ENCODE measurements around the gene ESPNL.

Gene ESPNL

DNA sequence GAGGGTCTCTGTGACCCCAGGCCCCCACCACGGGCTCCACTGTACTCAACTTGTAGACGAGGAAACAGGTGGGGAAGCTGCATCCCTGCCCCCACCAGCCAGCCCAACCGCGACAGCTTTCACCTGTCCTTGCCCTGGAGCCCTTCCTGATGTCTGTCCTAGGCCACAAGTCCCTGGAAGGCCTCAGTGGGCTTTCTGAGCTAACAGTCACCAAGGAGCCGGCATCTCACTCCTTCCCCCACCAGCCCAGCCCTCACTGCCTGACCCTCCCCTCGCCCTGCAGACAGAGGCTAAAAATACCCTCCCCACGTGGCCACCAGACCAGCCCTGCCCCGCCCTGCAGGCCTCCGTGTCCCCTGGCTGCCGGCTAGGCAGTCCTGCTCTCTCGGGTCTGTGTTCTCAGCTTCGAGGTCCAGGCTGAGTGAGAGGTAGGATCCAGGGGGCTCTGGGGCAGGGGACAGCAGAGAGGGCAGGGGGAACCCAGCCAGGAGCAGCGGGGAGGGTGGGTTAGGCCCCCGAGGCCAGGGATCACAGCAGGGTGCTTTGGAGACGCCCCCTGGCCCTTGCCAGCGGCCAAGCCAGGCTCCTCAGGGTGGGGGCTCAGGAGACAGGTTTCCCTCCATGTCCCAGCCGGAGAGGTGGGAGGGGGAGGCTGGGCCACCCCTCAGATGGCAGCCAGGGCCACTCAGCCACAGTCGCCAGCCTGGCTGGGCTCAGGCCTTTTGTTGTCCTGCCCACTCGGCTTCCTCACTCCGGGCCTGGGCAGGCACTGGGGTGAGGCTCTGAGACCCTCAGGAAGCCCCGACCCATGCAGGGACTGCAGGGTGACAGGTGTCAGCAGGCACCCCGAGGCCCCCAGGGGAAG, 38.4 kb downstream of the ESPNL start, which contains the start of gene KLHL30:
KLHL30 (plus strand) TSS at position 338 of the 865 bp plus-strand sequence. CDS start 2,087 bp downstream, outside the sequence.
- H3K9ac ChIP-seq: no peak within 1 kb of the TSS
- no peaks in the 10 kb centered on the region for H3K4me1 ChIP-seq

DNA sequence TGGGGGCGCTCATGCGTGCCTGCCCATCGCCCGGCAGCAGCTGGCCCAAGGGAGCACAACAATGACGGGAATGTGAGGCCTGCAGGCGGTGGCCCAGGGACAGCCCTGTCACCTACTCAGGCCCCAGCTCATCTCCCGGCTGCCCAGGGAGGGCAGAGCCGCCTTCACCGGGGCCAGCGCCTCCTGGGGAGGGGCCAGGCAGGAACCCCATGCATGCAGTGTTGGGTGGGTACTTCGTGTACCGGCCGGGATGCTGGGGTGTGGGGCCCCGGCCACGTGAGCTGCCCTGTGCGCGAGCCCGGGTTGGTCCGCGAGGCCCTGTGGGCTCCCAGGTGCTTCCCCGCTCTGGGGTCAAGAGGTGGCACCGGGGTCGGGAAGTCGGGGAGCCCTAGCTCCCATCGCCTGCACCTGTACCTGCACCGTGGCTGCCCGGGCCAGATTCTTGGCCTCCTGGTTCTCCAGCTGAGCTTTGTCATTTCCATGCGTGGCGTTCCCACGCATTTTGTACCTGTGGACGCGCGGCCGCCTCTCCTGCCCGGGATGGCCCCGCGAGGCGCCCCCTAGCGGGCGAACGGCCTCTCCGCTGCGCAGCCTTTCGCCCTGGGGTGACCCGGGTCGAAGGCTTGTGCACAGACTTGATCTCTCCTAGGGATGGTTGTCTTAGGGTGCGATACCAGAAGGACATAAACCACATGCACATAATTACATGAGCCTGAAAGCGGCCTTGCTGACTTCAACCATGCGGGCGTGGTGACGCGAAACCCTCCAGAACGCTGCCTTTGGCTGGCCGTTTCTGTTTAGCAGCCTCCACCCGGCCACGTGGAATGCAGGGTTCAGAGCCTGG, 39.3 kb downstream of the ESPNL start:
- Histone ChIP-seq H3K4me2 (ENCODE audit: low read length) (no peak overlapping the region), H3K27me3 (ENCODE audit: control insufficient read depth, insufficient read depth, low read length) (no peaks in the 10 kb centered on the region), H3K36me3 (ENCODE audit: control insufficient read depth, insufficient read depth, low read length) (no peaks in the 10 kb centered on the region), H3K9ac (no peak overlapping the region), H3K4me1 (no peaks in the 10 kb centered on the region), H3K9me3 (ENCODE audit: control insufficient read depth, low read length) (no peaks in the 10 kb centered on the region), H2AFZ (no peak overlapping the region), H3K79me2 (no peaks in the 10 kb centered on the region), H3K27ac (no peak overlapping the region), H3K4me3 (ENCODE audit: low read depth, low read length) (no peak overlapping the region)
- TF ChIP-seq, protein P1, sequence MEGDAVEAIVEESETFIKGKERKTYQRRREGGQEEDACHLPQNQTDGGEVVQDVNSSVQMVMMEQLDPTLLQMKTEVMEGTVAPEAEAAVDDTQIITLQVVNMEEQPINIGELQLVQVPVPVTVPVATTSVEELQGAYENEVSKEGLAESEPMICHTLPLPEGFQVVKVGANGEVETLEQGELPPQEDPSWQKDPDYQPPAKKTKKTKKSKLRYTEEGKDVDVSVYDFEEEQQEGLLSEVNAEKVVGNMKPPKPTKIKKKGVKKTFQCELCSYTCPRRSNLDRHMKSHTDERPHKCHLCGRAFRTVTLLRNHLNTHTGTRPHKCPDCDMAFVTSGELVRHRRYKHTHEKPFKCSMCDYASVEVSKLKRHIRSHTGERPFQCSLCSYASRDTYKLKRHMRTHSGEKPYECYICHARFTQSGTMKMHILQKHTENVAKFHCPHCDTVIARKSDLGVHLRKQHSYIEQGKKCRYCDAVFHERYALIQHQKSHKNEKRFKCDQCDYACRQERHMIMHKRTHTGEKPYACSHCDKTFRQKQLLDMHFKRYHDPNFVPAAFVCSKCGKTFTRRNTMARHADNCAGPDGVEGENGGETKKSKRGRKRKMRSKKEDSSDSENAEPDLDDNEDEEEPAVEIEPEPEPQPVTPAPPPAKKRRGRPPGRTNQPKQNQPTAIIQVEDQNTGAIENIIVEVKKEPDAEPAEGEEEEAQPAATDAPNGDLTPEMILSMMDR (IDR thresholded peaks at IDR 0.05): no peak

More for the DNA sequence above, 38.4 kb downstream of the ESPNL start, which contains the start of gene KLHL30:
- Histone ChIP-seq H3K79me2 (no peaks in the 10 kb centered on the region), H3K27ac (no peak within 1 kb of the TSS), H3K4me2 (ENCODE audit: low read length) (no peak within 1 kb of the TSS), H3K36me3 (ENCODE audit: control insufficient read depth, insufficient read depth, low read length) (no peaks in the 10 kb centered on the region), H2AFZ (no peak within 1 kb of the TSS), H3K9me3 (ENCODE audit: control insufficient read depth, low read length) (no peaks in the 10 kb centered on the region), H3K27me3 (ENCODE audit: control insufficient read depth, insufficient read depth, low read length) (no peaks in the 10 kb centered on the region), H3K4me3 (ENCODE audit: low read depth, low read length) (no peak within 1 kb of the TSS)
- TF ChIP-seq, protein P1 (IDR thresholded peaks at IDR 0.05): no peak

DNA sequence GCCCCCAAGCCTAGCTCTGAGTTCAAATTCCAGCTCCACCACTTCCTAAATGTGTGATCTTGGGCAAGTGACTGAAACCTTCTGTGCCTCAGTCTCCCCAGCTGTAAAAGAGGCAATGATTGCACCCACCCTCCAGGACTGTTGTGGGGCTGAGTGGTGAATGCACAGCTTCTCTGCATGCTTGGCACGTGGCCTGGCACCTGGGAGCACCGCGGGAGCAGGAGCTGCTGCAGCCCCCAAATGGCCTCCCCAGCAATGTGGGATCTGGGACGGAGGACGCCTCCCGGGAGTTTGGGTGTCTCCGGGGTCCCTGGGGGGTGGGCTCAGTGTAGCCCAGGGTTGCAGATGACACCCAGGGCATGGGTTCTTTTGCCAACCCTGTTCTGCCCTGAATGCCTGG, 39.9 kb downstream of the ESPNL start:
- Histone ChIP-seq H3K9ac (no peak overlapping the region), H3K4me3 (ENCODE audit: low read depth, low read length) (no peak overlapping the region), H3K36me3 (ENCODE audit: control insufficient read depth, insufficient read depth, low read length) (no peaks in the 10 kb centered on the region), H3K4me1 (no peaks in the 10 kb centered on the region), H3K4me2 (ENCODE audit: low read length) (no peak overlapping the region), H3K27ac (no peak overlapping the region), H3K27me3 (ENCODE audit: control insufficient read depth, insufficient read depth, low read length) (no peaks in the 10 kb centered on the region), H3K79me2 (no peaks in the 10 kb centered on the region), H2AFZ (no peak overlapping the region), H3K9me3 (ENCODE audit: control insufficient read depth, low read length) (no peaks in the 10 kb centered on the region)
- TF ChIP-seq, protein P1 (IDR thresholded peaks at IDR 0.05): no peak

DNA sequence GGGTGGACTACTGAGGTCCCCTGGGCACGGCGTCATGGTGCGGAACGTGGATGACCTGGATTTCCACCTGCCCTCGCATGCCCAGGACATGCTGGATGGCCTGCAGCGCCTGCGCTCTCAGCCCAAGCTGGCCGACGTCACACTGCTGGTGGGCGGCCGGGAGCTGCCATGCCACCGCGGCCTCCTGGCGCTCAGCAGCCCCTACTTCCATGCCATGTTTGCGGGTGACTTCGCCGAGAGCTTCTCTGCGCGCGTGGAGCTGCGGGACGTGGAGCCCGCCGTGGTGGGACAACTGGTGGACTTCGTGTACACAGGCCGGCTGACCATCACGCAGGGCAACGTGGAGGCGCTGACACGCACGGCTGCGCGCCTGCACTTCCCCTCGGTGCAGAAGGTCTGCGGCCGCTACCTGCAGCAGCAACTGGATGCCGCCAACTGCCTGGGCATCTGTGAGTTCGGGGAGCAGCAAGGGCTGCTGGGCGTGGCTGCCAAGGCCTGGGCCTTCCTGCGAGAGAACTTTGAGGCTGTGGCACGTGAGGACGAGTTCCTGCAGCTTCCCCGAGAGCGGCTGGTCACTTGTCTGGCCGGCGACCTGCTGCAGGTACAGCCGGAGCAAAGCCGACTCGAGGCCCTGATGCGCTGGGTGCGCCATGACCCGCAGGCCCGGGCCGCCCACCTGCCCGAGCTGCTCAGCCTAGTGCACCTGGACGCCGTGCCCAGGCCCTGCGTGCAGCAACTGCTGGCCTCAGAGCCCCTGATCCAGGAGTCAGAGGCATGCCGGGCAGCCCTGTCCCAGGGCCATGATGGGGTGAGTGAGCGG, 40.8 kb downstream of the ESPNL start:
- TF ChIP-seq, protein P1 (IDR thresholded peaks at IDR 0.05): no peak
- no peak overlapping the region for H3K27ac ChIP-seq
- no peaks in the 10 kb centered on the region for H3K27me3 ChIP-seq (ENCODE audit: control insufficient read depth, insufficient read depth, low read length)
- H3K79me2 ChIP-seq: no peaks in the 10 kb centered on the region
- no peak overlapping the region for H3K4me2 ChIP-seq (ENCODE audit: low read length)
- H3K9me3 ChIP-seq (ENCODE audit: control insufficient read depth, low read length): no peaks in the 10 kb centered on the region
- H3K9ac ChIP-seq: no peak overlapping the region
- no peak overlapping the region for H2AFZ ChIP-seq
- no peaks in the 10 kb centered on the region for H3K4me1 ChIP-seq
- H3K4me3 ChIP-seq (ENCODE audit: low read depth, low read length): no peak overlapping the region
- H3K36me3 ChIP-seq (ENCODE audit: control insufficient read depth, insufficient read depth, low read length): no peaks in the 10 kb centered on the region

Data from parathyroid adenoma (tissue), 2 donors.